Endothelial cell of umbilical vein (primary cell): ENCODE results near the gene SDSL.

Source experiments
- EZH2 ChIP-seq: IDR thresholded peaks from 2 replicates; pipeline ENCODE4 v1.6.1; 2012; ENCODE audit warnings: borderline replicate concordance, low read depth, mild to moderate bottlenecking, moderate library complexity, low read length, inconsistent platforms; ENCODE audit not compliant: severe bottlenecking
- FOS ChIP-seq: IDR thresholded peaks from 2 replicates; pipeline ENCODE4 v1.6.1; 2011; ENCODE audit warnings: mild to moderate bottlenecking, low read length, moderate library complexity, borderline replicate concordance; ENCODE audit not compliant: insufficient read depth
- JUN ChIP-seq: IDR thresholded peaks from 2 replicates; pipeline ENCODE4 v1.6.1; 2011; ENCODE audit warnings: borderline replicate concordance, low read depth; ENCODE audit not compliant: insufficient read length, insufficient read depth
- MYC ChIP-seq: IDR thresholded peaks from one replicate; pipeline ENCODE4 v1.6.1; 2011; ENCODE audit warnings: mild to moderate bottlenecking, low read depth, low read length
- POLR2A ChIP-seq: IDR thresholded peaks from 2 replicates; pipeline ENCODE4 v1.6.1; 2012; ENCODE audit warnings: low read depth, mild to moderate bottlenecking, control low read depth, low read length
- POLR2AphosphoS5 ChIP-seq: IDR thresholded peaks from 2 replicates; pipeline ENCODE4 v1.6.1; 2012; ENCODE audit warnings: low read depth, mild to moderate bottlenecking, control low read depth, low read length, moderate library complexity; ENCODE audit not compliant: insufficient read depth
- TF ChIP-seq, protein P1 (sequence below), 2 donors: IDR thresholded peaks; 1 replicate in 1 of 2; 2 replicates in 1 of 2; pipeline ENCODE4 v1.5.1; 2011; ENCODE audit warnings: low read length in 2 of 2, mild to moderate bottlenecking in 2 of 2, moderate library complexity in 2 of 2, control low read depth in 1 of 2, inconsistent platforms in 1 of 2, low read depth in 1 of 2; ENCODE audit not compliant: insufficient read depth in 1 of 2; ENCODE audit errors: extremely low read depth in 1 of 2
- TF ChIP-seq, protein P2 (sequence below): IDR thresholded peaks from 2 replicates; pipeline ENCODE4 v1.6.1; 2011; ENCODE audit not compliant: insufficient read depth, insufficient read length

DNA sequence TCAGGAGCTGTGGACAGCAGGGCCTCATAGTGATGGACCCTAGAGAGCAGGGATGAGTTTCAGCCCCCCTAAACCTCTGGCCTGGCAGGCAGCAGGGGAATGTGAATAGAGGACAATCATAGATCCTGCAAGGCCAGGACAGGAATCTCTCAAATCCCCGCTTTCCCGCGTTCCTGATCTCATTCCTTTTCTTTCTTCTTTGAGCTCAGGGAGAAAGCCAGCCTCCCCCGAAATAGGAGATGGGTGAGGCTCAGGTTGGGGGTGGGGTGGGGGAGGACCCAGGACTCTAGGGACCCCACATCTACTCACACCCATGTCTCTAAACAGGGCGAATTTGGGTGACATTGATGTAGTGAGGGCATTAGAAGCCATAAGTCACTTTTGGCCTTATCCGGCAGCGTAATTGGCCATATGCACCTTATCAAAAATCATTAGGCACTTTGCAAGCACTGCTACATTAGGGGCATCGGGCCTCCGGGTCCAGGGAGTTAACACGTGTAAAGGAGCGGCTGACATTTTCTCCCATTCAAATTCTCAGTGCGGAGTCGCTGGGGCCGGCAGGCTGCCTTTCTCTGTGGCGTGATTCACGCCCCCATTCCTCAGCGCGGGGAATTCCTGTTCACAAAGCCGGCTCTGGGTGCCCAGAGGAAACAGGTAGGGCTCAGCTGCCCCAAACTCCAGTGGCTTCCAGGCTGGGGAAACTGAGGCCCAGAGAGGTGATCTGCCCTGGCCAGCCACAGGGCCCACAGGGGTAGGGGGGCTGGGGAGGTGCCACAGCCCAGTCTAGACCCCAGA is 48.0 kb downstream of the SDSL start:
- TF ChIP-seq, protein P1, sequence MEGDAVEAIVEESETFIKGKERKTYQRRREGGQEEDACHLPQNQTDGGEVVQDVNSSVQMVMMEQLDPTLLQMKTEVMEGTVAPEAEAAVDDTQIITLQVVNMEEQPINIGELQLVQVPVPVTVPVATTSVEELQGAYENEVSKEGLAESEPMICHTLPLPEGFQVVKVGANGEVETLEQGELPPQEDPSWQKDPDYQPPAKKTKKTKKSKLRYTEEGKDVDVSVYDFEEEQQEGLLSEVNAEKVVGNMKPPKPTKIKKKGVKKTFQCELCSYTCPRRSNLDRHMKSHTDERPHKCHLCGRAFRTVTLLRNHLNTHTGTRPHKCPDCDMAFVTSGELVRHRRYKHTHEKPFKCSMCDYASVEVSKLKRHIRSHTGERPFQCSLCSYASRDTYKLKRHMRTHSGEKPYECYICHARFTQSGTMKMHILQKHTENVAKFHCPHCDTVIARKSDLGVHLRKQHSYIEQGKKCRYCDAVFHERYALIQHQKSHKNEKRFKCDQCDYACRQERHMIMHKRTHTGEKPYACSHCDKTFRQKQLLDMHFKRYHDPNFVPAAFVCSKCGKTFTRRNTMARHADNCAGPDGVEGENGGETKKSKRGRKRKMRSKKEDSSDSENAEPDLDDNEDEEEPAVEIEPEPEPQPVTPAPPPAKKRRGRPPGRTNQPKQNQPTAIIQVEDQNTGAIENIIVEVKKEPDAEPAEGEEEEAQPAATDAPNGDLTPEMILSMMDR (IDR thresholded peaks at IDR 0.05; ENCODE audit: extremely low read depth in 1 of 2, insufficient read depth in 1 of 2, low read depth in 1 of 2, low read length in 2 of 2), result no peak
- TF ChIP-seq FOS (no peak), POLR2A (no peak), EZH2 (peak; percentile 33), MYC (no peak), POLR2AphosphoS5 (no peak), JUN (no peak)
- TF ChIP-seq, protein P2, sequence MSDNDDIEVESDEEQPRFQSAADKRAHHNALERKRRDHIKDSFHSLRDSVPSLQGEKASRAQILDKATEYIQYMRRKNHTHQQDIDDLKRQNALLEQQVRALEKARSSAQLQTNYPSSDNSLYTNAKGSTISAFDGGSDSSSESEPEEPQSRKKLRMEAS, result no peak
